NCI-H2029 (cell line): ENCODE results near the gene RBM26.
A peak's percentile ranks its signal among the peaks of the same experiment; 100 is the strongest.
"Not testable (repeated sequence)": the region's sequence is repeated elsewhere in the genome, so short reads cannot be mapped to it uniquely, and the experiment has no call there.

Experiments used
- DNase-seq: peaks from one replicate; lab custom pipeline; 2025; lab: John Stamatoyannopoulos, UW

Gene RBM26

DNA sequence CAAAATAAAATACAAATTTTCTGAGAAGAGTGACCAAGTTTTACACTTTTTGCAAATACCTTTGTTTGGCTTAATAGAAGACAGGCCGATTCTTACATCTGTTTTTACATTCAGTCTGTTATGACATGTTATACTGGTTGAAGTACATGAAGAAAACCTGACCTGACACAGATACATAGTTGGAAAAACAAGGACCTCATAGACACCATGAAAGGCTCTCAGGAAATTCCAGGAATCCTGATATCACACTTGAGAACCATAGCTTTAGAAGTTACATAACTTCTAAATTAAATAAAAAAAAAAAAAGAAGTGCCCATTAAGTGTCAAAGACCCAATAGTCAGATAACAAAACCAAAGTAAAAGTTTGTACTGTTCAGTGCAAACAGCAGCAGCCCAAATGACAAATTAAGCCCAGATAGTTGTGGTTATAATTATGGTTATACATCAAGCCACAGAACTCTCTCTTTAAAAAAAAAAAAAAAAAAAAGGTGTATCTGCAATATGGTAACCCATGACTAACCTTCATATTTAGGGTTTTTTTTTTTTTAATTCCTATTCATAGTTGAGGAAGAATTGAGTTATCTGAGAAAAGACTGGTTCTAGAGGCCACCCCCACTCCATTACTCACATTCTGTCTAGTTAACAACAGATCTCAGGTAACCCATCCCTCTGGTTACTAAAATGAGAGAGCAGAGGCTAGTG lies 19.8 kb downstream of the RBM26 start:
- DNase-seq, result no peak

DNA sequence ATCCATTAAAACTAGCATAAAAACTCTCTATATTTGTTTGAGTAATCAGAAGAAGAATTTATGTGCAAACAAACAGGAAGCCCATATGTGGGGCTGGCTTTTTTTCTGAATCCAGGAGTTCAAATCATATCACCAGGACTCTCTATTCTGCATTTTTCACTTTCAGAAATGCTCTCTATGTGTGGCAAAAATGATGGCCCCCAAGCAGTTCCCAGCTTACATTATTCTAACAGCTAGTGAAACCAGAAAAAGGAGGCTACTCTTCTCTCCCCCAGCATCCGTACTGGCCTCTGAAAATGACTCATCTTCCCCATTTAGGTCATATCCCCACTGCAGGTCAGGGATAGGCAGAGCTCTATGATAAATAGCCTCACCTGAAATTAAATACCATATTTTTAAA lies 20.4 kb downstream of the RBM26 start:
- DNase-seq, result no peak

DNA sequence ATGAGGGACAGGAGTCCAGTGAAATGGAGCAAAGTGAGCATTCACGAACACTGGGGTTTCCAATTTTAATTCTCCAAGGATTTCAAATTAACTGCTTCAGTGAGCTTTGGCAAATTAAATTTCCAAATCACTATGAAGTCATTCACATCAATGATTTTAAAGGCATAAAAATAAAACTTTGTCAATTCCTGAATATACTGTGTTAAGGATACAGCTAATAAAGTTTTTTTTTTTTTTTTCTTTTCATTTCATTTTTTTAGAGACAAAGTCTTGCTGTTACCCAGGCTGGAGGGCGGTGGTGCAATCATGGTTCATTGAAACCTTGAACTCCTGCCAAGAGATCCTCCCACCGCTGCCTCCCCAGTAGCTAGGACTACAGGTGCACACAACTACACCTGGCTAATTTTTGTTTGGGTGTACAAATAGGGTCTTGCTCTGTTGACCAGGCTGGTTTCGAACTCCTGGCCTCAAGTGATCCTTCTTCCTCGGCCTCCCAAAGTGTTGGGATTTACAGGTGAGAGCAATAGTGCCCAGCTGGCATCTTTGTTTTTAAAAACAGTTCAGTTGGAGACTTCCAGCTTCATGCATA lies 21.9 kb downstream of the RBM26 start:
- no peak for DNase-seq

DNA sequence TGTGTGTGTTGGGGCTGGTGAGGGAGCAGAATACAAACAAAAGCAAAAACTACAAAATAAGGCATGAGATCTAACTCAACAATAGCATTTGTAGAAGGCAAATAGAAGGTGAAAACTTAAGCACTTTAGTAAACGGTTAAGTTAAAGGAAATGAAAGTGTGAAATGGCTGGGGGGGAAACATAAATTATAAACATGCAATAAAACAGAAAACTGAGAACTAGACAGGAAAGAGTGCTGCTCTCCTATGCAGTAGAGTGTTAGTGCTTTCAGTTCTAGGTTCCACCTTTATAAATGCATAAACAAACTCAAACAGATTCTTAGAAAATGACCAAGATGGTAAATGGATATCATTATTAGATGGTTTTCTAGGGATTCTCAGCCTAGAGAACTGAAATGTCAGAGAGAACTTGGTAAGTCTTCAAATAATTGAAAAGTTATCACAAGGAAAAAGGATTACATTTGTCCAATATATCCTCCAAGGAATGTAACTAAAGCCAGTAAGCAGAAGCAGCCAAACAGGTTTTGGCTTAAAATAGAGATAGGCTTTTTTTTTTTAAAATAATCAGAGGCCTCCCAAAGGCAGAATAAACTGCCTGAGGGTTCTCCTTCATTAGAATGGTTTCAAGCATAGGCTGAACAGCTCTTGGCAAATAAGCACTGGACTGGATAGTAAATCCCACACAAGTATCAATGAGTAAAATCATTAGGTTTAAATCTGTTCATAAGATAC lies 23.3 kb downstream of the RBM26 start:
- peak; percentile 16 for DNase-seq

DNA sequence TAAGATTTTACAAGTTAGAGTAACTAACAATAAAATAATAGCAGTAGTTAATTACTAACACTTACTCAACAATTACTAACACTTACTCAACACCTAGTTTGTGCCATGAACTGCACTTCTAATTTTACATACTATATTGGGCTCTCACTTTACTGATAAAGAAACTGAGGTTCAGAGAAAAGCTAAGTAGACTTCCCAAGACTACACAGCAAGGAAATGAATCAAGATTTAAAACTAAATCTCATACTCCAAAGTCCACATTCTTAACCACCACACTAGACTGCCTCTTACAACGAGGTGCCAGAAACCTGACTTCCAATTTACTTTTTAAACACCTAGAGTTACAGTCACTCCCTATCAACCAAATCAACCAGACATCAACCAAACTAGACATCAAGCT lies 25.1 kb downstream of the RBM26 start:
- no peak for DNase-seq

DNA sequence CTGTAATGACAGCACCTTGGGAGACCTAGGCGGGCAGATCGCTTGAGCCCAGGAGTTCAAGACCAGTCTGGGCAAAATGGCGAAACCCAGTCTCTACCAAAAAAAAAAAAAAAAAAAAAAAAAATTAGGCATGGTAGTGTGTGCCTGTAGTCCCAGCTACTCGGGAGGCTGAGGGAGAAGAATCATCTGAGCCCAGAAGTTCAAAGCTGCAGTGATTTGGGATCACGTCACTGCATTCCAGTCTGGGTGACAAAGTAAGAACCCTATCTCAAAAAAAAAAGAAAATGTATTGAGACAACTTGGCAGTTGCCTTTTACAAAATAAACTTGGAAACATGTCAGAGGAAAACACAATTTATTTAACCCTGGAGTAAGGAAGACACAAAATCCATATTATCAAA lies 26.8 kb downstream of the RBM26 start:
- DNase-seq, result no peak

DNA sequence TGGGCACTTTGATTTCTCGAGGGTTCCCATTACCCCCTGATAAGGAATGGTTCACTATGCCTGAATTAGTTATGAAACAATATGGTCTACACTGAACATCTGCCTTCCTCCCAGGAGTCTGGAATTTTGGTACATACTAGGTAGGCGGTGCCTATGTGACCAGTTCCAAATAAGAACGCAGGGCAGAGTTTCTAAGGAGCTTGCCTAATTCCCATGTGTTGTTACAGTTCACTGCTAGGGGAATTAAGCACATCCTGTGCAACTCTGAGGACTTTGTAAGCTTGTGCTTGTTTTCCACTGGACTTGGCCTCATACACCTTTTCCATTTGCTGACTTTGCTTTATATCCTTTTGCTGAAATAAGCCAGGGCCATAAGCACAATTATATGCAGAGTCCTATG lies 29.2 kb downstream of the RBM26 start:
- no peak for DNase-seq

DNA sequence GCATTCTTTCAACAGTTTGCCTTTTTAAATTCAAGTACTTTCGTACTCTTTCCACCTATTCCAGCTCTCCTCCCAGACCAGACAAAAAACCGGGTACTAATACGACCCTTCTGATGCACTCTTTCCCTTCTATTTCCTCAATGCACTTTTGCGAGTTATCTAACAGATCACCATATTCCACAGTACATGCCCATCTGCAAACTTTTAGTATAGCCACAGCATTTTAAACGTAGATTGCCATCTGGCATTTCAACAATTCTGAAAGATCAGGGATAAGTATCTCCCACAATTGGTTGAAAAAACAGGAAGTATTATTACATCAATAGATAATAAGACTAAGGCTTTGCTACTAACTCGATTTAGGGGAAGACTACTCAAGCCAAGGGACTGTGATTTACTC lies 31.5 kb downstream of the RBM26 start:
- DNase-seq, result no peak

DNA sequence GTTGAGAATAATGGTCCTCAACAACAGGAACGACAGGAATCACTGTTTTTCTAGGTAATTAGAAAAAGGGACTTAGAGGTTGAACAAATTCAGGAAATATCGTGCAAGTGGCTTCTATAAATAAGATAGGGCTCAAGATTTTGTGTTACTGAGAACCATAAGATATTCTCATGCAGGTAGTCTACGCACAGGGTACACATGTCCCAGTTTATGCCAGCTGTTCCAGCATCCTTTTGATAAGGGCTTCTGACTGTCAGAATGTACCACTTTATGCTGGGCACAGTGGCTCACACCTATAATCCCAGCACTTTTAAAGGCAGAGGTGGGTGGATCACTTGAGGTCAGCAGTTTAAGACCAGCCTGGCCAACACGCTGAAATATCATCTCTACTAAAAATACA lies 32.1 kb downstream of the RBM26 start:
- DNase-seq, result no peak

DNA sequence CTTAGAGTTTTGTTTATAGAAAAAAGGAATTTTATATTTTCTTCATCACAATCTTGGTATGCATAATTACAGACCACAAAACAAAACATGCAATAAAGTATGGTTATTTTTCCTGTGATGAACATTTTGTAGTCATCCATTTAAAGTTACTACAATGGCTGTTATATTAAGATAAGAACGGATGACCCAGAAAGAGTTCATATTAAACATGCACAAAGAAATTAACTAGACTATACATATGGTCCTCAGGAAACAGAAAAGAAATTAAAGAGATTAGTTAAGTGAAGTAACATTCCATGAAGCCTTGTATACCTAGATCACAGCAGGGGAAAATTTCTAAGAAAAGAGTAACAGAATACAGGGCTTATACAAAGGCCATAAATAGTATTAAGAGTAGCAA lies 36.8 kb downstream of the RBM26 start:
- no peak for DNase-seq

DNA sequence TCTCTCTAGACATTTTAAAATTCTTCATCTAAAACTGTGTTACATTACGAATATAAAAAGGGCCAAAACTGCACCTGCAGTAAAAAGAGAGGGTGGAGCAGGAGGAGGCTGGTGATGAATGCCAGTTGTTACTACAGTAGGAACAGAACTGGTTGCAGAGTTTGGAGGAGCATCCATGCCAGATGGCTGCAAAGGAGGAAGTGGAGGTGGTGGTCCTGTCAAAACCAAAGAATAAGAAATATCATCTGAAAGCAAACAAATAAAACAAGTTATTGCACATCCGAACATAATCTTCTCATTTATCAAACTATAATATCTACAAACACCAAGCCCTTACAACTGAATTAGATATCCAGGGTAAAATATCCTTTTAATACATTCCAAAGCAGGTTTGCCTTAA lies 40.1 kb downstream of the RBM26 start:
- no peak for DNase-seq

DNA sequence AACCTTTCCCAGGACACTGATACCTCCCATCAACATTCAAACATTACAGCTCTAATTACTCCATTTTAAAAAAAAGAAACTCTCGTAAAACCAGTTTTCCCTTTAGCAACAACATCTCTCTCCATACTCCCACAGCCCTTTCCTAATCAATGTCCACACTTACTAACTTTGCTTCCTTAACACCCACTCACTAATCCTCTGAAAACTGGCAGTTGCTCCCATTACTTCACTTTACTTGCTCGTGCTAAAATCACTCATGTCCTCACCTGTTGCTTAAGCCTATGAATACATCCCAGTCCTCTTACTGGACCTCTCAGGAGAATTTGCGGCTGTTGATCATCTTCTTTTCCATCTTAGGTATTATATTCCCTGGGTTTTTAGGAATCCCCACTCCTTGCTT lies 44.8 kb downstream of the RBM26 start:
- no peak for DNase-seq

DNA sequence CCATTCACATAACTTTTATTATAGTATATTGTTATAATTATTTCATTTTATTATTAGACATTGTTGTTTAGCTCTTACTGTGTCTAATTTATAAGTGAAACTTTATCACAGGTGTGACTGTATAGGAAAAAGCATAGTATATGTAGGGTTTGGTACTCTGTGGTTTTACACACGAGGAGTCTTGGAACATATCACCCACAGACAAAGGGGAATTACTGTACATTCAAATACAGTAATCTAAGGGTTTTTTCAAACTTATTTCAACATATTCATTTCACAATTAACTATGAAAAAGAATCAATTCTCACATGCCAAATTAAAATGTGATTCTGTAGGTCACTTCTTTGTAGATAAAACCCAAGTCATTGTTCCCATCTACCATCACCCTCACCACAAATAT lies 46.0 kb downstream of the RBM26 start:
- no peak for DNase-seq

DNA sequence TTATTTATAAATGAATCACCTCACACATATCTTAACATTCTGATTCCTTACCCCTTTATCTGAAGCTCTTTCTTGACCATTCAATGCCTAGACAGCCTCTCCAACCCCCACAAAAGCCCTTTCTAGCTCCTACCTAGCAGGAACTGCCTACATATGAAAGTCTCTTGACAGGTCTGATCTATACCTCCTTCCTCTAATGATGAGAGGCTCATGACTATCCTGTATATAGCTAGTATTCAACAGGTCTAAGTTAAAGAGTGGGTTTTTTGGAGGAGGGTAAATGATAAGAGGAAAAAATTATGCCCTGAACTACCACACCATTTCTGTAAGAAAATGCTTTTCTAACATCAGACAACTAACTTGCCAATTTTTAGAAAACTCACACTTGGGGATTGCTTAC lies 47.0 kb downstream of the RBM26 start:
- no peak for DNase-seq

DNA sequence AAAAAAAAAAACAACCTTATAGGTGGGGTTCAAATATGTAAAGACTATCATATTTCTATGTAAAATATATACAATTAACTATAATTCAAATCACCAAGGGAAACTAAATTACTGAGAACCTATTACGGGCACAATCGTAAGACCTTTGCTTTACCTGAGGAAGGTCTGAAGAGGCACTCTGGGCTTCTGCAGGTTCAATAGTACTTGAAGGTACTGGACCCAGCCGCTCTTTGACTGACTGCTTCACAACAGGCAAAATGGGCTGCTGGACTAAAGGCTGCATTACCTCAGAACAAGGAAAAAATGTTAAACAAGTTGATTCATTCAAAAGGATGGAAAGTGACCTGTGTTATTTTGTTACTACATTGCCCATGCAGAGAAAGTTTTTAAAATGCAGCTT lies 51.8 kb downstream of the RBM26 start:
- no peak for DNase-seq

DNA sequence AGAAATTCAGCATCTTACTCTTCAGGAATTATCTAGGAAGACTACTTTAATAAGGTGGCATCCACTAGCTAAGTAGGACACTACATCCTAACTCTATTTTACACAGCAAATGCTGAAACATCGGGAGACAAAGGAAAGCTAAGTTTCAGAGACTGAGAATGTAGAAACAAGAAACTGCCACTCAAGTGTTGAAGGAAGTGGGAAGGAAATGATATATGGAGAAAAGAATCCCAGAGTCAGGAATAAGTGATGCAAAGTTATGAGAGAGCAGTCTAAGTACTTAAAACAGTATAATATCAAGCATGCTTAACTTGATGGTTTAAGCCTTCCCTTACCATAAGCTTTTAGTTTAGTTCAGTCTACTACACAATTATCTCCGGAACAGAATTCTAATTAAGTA lies 52.4 kb downstream of the RBM26 start:
- DNase-seq, result no peak

DNA sequence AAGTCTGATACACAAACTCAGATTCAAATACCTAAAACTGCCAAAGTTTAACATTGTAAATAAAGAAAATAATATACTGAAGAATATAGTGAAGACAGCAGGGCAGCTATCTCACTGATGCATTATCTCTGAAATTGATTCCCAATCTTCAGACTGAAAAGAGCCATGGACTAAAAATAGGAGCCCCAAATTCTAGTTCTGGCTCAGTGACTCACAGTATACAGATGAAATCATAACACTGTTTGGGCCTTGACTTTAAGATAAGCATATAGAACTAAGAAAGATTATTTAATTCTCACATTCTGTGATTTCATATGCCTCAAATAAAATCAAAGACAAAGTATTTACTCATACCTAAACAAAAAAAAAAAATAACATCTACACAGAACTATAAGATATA lies 53.9 kb downstream of the RBM26 start:
- no peak for DNase-seq

DNA sequence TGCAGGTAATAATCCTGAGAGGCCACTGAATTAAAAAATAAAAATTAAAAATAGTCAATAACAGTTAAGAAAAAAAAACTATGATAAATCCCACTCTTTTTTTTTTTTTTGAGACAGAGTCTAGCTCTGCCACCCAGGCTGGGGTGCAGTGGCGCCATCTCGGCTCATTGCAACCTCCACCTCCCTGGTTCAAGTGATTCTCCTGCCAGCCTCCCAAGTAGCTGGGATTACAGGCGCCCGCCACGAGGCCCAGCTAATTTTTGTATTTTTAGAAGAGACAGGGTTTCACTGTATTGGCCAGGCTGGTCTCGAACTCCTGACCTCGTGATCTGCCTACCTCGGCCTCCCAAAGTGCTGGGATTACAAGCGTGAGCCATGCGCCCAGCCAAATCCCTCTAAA lies 56.4 kb downstream of the RBM26 start:
- DNase-seq, result not testable (repeated sequence)

DNA sequence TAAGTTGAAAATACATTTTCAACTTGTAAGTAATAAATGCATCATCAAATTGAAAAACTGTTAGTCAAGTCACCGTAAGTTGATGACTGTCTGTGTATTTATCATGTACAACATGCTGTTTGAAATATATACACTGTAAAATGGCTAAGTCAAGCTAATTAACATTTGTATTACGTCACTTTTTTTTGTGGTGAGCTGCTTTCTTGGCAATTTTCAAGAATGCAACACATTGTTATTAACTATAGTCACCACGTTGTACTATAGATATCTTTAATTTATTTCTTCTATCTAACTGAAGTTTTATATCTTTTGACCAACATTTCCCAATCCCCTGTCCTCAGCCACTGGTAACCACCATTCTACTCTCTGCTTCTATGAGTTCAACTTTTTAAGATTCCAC lies 57.0 kb downstream of the RBM26 start:
- no peak for DNase-seq

DNA sequence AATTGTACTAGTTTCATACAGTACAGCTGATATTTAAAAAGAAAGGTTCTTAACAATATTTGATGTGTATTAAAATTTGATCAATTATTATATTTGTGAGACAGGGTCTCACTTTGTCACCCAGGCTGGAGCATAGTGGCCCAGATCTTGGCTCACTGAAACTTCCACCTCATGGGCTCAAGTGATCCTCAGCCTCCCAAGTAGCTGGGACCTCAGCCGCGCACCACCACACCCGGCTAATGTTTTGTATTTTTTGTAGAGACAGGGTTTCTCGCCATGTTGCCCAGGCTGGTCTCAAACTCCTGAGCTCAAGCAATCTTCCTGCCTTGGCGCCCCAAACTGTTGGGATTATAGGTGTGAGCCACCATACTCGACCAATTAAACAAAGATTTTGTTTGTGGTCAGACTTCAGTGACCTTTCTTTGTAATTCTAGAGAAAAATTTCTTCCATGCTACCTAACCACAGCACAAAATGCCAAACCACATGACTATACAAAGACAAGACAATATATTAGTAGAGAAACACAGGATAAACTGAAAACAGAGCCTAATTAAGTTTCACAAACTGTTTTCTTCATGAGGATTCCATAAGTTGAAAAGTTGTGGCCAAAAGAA lies 59.6 kb downstream of the RBM26 start:
- no peak for DNase-seq

DNA sequence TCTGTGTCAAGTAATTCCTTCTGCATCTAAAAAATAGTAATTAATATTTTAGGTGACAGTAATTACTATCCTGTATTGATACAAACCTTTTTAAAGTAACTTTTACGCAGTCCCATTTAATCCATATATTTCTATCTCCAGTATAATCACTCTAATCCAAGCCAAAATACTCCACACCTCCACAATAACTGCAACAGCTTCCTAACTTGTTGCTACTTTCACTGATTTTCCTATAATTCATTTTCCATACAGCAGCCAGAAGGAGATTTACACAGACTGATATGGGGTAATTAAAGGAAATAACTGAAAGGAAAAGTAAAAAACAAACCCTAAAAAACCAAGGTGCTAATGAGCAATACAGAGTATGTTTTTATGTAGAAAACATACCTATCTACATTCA lies 64.9 kb downstream of the RBM26 start:
- DNase-seq, result no peak

DNA sequence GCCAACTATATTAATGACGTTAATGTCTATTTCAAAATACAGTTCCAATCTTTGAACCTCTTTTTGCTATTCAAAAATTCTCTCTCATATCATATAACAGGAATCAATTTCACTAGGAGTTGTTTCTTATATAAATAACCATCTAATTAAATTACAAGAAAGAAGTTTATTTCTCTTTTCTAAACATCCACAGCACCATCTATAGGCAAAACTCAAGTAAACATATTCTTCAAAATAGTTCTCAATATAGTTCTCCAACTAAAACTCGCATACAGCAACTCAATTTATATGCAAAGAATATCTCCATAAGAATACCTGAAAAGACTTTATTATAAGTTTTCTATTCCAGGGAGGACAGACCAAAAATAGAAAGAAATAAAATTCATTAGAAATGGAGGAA lies 65.6 kb downstream of the RBM26 start:
- DNase-seq, result no peak

DNA sequence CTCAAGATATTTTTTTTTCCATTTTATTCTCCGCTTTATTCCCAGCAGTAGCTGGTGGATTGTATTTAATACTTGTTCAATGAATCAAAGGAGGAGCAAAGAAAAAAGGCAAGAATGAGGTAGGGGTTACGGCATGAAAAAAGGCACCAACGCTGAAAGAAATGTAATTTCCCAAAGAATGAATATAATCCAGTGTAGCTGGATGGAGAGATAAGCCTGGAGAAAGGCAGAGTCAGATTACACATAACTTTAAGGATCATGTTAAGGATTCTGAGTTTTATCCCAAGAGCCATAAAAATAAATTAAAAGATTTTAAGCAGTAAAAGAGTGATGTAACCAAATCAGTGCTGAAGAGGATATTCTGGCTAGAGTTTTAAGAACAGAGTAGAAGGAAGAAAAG lies 67.7 kb downstream of the RBM26 start:
- DNase-seq, result no peak
